Panc1 (cell line): ENCODE measurements around the gene XCR1. TPM values are rescaled to one million over a fixed set of nuclear protein-coding genes. Genes with fewer than 3 reads are reported as not detected.
"Not testable (repeated sequence)": the region's sequence is repeated elsewhere in the genome, so short reads cannot be mapped to it uniquely, and the experiment has no call there.

Experiments used
- ATAC-seq: fragments of 200-7000 bp; cut with Tn5 transposase; 2 replicates; pipeline ENCODE4 v1.9.1; 2020; ENCODE audit warnings: mild to moderate bottlenecking, moderate library complexity
- BruUV-seq: library from RNA; stranded (reverse); fragments of 400-500 nt; replicated peaks from 2 replicates; lab custom pipeline; 2021; lab: Mats Ljungman, UMichigan
- CTCF ChIA-PET: fragments of 300-600 bp; sonication (Branson Sonifier 250); formaldehyde crosslinking; loops from one replicate; lab custom pipeline; 2022; ENCODE audit warnings: antibody characterized with exemption; lab: Charles Lee
- POLR2A ChIA-PET: fragments of 300-600 bp; sonication (Branson Sonifier 250); formaldehyde crosslinking; loops from one replicate; lab custom pipeline; 2022; ENCODE audit warnings: antibody characterized with exemption; lab: Charles Lee
- DNase-seq: peaks from one replicate; pipeline ENCODE4 v3.0.0-alpha.2; 2010; ENCODE audit warnings: low read depth, low spot score
- H3K27ac ChIP-seq: 2 replicates; pipeline ENCODE4 v1.5.1; 2011; ENCODE audit warnings: mild to moderate bottlenecking, low read length, inconsistent platforms
- H3K27me3 ChIP-seq: fragments of 200-500 bp; sonication (Bioruptor generic); 2 replicates; pipeline ENCODE4 v1.6.0; 2014; ENCODE audit warnings: low read length, inconsistent platforms; ENCODE audit not compliant: control insufficient read depth, insufficient read depth
- H3K36me3 ChIP-seq: fragments of 200-500 bp; sonication (Bioruptor generic); 2 replicates; pipeline ENCODE4 v1.5.1; 2014; ENCODE audit warnings: inconsistent platforms, mild to moderate bottlenecking, low read length, moderate library complexity; ENCODE audit not compliant: control insufficient read depth, insufficient read depth
- H3K4me1 ChIP-seq: 2 replicates; pipeline ENCODE4 v1.5.1; 2011; ENCODE audit warnings: inconsistent platforms, mild to moderate bottlenecking, low read length, moderate library complexity; ENCODE audit not compliant: control insufficient read depth, insufficient read depth
- H3K4me3 ChIP-seq, 2 experiments: 2 replicates each; pipeline ENCODE4 v1.5.1; 2011 to 2012; ENCODE audit warnings: low read depth in 2 of 2, low read length in 2 of 2, mild to moderate bottlenecking in 2 of 2, inconsistent platforms in 1 of 2, moderate library complexity in 1 of 2
- H3K9me3 ChIP-seq: fragments of 200-500 bp; sonication (Bioruptor generic); 2 replicates; pipeline ENCODE4 v1.5.1; 2014; ENCODE audit warnings: low read depth, mild to moderate bottlenecking, inconsistent platforms, low read length, moderate library complexity; ENCODE audit not compliant: control insufficient read depth, insufficient read depth
- POLR2AphosphoS5 ChIP-seq: IDR thresholded peaks from 2 replicates; pipeline ENCODE4 v1.6.1; 2012; ENCODE audit warnings: mild to moderate bottlenecking, low read depth, low read length, moderate library complexity
- REST ChIP-seq, 2 experiments: IDR thresholded peaks; 2 replicates each; pipeline ENCODE4 v1.6.1; 2011 to 2012; ENCODE audit warnings: low read depth in 2 of 2, control low read depth in 1 of 2, low read length in 1 of 2, mild to moderate bottlenecking in 1 of 2, moderate library complexity in 1 of 2; ENCODE audit not compliant: insufficient read depth in 1 of 2
- SIN3A ChIP-seq: IDR thresholded peaks from 2 replicates; pipeline ENCODE4 v1.6.1; 2012; ENCODE audit warnings: low read depth, mild to moderate bottlenecking, low read length, moderate library complexity, borderline replicate concordance; ENCODE audit not compliant: insufficient read depth
- TCF7L2 ChIP-seq: IDR thresholded peaks from 2 replicates; pipeline ENCODE4 v1.6.1; 2011; ENCODE audit warnings: mild to moderate bottlenecking, low read depth, low read length, inconsistent platforms
- in situ Hi-C: cut with HindIII; loops from 2 replicates; pipeline ENCODE4 v1.10.0; 2016; ENCODE audit warnings: low sequenced_read_pairs, low pct_unique_long_range_greater_than_20kb
- intact Hi-C: fragments of 100-400 bp; cut with micrococcal nuclease; formaldehyde crosslinking; loops from one replicate; pipeline ENCODE4 v1.10.0; 2022; ENCODE audit not compliant: unreplicated experiment
- total RNA-seq: library from RNA; stranded (reverse); gene quantifications from one replicate; pipeline ENCODE4 v1.2.1, GENCODE V29; 2021; ENCODE audit not compliant: unreplicated experiment
- TF ChIP-seq, protein P1 (sequence below): fragments of 450-650 bp; IDR thresholded peaks from 2 replicates; pipeline ENCODE4 v1.5.1; 2017; ENCODE audit warnings: mild to moderate bottlenecking

The XCR1 gene
- total RNA-seq, 1 experiment from 2014 or later: not detected

- Histone ChIP-seq H3K9me3 (no peaks in the 10 kb centered on the region), H3K4me1 (no peaks in the 10 kb centered on the region), H3K36me3 (no peaks in the 10 kb centered on the region), H3K4me3 (no peak overlapping the region), H3K27ac (no peak overlapping the region), H3K27me3 (no peaks in the 10 kb centered on the region)
- no peak for DNase-seq
- in situ Hi-C loops (no loop called here), intact Hi-C loops (no loop called here)
- POLR2A ChIA-PET: no interaction called here
- no peak for TF ChIP-seq TCF7L2
- no peak for TF ChIP-seq POLR2AphosphoS5
- TF ChIP-seq SIN3A: no peak
- TF ChIP-seq REST (IDR thresholded peaks at IDR 0.05; ENCODE audit: insufficient read depth in 1 of 2, low read depth in 2 of 2, low read length in 1 of 2): no peak
- TF ChIP-seq, protein P1, sequence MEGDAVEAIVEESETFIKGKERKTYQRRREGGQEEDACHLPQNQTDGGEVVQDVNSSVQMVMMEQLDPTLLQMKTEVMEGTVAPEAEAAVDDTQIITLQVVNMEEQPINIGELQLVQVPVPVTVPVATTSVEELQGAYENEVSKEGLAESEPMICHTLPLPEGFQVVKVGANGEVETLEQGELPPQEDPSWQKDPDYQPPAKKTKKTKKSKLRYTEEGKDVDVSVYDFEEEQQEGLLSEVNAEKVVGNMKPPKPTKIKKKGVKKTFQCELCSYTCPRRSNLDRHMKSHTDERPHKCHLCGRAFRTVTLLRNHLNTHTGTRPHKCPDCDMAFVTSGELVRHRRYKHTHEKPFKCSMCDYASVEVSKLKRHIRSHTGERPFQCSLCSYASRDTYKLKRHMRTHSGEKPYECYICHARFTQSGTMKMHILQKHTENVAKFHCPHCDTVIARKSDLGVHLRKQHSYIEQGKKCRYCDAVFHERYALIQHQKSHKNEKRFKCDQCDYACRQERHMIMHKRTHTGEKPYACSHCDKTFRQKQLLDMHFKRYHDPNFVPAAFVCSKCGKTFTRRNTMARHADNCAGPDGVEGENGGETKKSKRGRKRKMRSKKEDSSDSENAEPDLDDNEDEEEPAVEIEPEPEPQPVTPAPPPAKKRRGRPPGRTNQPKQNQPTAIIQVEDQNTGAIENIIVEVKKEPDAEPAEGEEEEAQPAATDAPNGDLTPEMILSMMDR: no peak
- CTCF ChIA-PET: no interaction called here
- ATAC-seq: no peak
- no TSS peak for BruUV-seq
Measured at GRCh38 chr3:46001178-46001577, 26.1 kb downstream of the XCR1 start.

- ATAC-seq: no peak
- H3K27me3 ChIP-seq: no peaks in the 10 kb centered on the region
- H3K9me3 ChIP-seq: no peaks in the 10 kb centered on the region
- in situ Hi-C loops: no loop called here
- CTCF ChIA-PET: no interaction called here
- no peak overlapping the region for H3K4me3 ChIP-seq
- H3K27ac ChIP-seq: no peak overlapping the region
- intact Hi-C loops: no loop called here
- DNase-seq: no peak
- H3K36me3 ChIP-seq: peaks cover 3% of the 10 kb centered on the region; the same call in 1 of the 2 replicates
- no TSS peak for BruUV-seq
- POLR2A ChIA-PET: no interaction called here
- no peaks in the 10 kb centered on the region for H3K4me1 ChIP-seq
- TF ChIP-seq TCF7L2 (no peak), SIN3A (no peak), REST (IDR thresholded peaks at IDR 0.05; ENCODE audit: insufficient read depth in 1 of 2, low read depth in 2 of 2, low read length in 1 of 2) (no peak)
- TF ChIP-seq, protein P1: no peak
Measured at GRCh38 chr3:45997942-45998341, 29.3 kb downstream of the XCR1 start.

DNA sequence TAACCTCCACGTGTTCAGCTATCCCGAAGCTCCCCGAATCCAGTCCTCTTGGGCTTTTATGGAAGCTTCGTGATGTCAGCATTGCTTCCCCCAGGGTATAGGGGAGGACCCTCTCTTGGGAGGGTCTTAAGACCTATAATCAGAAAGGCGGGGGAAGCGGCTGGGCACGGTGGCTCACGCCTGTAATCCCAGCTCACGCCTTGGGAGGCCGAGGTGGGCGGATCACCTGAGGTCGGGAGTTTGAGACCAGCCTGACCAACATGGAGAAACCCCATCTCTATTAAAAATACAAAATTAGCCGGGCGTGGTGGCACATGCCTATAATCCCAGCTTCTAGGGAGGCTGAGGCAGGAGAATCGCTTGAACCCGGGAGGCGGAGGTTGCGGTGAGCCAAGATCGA is 29.8 kb downstream of the XCR1 start:
- POLR2A ChIA-PET, CTCF ChIA-PET: not testable (repeated sequence)

More for the DNA sequence above, 29.8 kb downstream of the XCR1 start:
- H3K4me1 ChIP-seq, H3K36me3 ChIP-seq, H3K9me3 ChIP-seq, H3K4me3 ChIP-seq, H3K27ac ChIP-seq, intact Hi-C loops, in situ Hi-C loops, H3K27me3 ChIP-seq, ATAC-seq, DNase-seq, BruUV-seq: not testable (repeated sequence)
